ENCODE data around the gene MT1E.

DNA sequence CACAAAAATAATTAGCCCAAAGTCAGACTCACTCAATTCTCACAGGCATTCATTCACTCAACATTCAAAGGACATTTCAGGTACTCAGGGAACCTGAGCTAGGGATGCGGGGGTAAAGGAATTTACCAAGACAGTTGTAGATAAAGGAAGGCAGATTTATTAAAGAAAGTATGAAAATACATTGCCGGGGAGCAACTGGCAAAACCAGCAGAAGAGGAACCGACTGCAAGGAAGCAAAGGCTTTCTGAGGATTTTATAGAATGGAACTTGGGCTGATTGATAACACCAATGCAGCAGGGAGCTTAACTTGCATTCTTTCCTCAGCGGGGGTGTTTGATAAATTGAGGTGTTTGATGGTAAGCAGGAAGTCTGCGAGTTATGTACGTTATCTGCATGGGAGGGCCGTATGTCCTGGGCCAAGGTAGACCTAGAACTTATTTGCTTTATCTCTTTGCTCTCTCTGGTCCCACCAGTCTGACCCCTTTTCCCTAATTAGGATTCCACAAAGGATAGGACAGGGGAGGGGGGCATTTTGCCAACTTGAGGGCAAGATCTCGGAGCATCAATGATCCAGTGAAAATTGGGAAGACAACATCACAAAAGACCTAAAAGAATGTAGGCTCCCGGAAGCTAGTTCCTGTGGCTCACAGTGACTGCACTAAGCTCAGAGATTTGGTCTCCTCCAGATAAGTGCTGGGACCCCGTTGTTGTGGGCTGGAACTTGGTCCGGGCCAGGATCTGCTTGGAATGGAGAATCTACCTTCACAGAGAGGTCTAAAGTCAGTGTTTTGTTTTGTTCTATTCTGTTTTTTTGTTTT is 42.0 kb upstream of the MT1E start:
- TF ChIP-seq POLR2A (IDR thresholded peaks at IDR 0.05): no peak
- TF ChIP-seq, protein P1, sequence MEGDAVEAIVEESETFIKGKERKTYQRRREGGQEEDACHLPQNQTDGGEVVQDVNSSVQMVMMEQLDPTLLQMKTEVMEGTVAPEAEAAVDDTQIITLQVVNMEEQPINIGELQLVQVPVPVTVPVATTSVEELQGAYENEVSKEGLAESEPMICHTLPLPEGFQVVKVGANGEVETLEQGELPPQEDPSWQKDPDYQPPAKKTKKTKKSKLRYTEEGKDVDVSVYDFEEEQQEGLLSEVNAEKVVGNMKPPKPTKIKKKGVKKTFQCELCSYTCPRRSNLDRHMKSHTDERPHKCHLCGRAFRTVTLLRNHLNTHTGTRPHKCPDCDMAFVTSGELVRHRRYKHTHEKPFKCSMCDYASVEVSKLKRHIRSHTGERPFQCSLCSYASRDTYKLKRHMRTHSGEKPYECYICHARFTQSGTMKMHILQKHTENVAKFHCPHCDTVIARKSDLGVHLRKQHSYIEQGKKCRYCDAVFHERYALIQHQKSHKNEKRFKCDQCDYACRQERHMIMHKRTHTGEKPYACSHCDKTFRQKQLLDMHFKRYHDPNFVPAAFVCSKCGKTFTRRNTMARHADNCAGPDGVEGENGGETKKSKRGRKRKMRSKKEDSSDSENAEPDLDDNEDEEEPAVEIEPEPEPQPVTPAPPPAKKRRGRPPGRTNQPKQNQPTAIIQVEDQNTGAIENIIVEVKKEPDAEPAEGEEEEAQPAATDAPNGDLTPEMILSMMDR (IDR thresholded peaks at IDR 0.05): no peak

All from testis (tissue), 2 donors.